Stimulated activated CD4-positive, alpha-beta T cell treated with anti-CD3 and anti-CD28 coated beads, Interleukin-4, amount 100 ng/mL, for 48 hours (primary cell): ENCODE data around the gene OR6M1.

Experiments
- DNase-seq, 2 donors: peaks; one replicate each; pipeline ENCODE4 v3.0.0-alpha.2; 2020; ENCODE audit warnings: low read depth in 2 of 2

Gene OR6M1

DNA sequence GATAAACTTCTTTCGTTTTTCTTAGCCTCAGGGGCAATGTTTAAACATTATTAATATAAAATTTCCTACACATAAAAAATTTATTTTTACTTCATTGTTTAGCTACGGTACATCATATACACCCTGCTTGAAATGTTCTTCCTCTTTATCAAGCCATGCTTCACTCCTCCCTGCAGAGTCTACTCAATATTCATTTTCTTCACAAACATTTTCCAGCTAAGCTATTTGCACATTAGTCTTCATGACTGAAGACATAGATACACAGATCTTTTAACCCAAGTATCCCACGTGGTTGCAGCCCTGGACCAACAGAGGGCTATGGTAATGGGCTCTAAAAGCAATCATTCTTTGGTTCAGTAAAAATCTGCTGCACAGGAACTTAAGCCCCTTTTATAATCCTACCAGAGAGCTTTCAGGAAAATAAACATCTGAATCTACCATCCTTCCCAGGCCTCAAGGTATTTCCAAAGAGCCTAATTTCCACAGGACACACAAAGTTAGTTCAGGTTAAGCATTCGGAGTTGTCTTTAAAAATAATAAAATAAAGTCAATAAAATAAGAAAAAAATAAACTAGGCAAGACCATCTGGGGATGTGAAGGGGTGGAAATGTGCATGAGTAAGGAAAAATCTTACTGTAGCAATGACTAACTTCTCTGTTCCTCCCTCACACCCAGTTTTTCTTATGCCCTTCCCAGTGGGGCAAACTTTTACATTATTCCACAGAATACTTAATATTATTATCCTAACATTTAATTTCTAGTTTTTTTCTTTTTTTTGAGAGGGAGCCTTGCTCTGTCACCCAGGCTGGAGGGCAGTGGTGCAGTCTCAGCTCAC lies 30.2 kb downstream of the OR6M1 start:
- DNase-seq: no peak

DNA sequence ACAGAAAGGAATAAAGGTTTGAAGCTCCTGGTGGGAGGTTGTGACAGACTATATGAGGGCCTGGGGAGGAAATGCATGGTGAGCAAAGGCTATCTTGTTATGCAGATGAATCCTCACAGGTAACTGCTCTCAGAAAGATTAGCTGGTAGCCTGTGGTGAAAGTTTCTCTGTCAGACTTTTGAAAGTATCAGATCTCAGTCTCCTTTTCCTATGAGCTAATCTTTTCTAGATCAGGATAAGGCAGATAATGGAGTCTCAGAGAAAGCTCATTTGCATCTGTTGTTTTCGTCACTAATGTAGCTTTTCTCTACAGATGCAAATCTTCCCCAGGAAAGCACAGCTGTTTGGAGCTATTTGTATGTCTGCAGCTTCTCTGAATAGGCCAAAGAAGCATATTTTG lies 30.9 kb downstream of the OR6M1 start:
- DNase-seq: no peak

DNA sequence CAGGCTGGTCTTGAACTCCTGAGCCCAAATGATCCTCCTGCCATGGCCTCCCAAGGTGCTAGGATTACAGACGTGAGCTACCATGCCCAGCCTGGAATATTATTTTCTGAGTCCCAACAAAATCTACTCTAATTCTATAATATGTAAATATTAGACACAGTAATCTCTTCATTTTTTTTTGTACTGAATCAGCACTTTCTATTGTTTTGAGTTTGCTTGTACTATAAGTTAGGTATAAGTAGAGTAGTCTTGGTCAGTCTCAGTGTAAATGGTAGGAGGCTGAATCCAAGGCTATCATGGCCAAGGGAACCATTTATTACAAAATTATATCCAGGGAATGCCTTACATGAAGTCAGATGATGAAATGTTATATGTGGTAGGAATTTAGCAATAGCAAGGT lies 32.2 kb downstream of the OR6M1 start:
- DNase-seq: no peak

GRCh38 chr11:123773026-123773425 lies 33.1 kb downstream of the OR6M1 start:
- no peak for DNase-seq

- no peak for DNase-seq
Observed at GRCh38 chr11:123771664-123772063, 34.5 kb downstream of the OR6M1 start.

DNA sequence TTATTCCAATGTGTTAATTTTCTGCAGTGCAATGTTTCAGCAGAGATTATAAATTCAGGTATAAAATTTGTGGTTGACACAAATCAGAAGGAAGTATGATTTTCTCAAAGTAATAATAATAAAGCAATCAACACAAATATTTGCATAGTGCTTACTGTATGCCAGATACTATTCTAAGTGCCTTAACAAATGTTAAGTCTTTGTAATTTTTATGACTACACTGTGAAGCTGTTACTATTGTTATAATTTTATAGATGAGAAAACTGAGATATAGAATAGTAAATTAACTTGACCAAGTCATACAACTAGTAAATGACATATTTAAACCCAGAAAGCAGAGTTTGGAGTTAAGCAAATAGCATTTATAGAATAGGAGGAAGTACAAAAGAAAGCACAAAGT lies 35.4 kb downstream of the OR6M1 start:
- DNase-seq: no peak

DNA sequence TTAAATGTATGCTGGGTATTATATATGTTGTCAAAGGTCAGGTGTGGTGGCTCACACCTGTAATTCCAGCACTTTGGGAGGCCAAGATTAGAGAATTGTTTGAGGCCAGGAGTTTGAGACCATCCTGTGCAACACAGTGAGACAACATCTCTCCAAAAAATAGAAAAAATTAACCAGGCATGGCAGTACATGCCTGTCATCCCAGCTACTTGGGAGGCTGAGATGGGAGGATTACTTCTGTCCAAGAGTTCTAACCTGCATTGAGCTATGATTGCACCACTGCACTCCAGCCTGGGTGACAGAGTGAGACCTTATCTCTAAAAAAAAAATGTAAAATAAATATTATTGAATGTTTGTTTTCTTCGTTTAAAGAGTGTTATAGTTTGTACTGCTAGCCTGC lies 40.5 kb downstream of the OR6M1 start:
- no peak for DNase-seq

DNA sequence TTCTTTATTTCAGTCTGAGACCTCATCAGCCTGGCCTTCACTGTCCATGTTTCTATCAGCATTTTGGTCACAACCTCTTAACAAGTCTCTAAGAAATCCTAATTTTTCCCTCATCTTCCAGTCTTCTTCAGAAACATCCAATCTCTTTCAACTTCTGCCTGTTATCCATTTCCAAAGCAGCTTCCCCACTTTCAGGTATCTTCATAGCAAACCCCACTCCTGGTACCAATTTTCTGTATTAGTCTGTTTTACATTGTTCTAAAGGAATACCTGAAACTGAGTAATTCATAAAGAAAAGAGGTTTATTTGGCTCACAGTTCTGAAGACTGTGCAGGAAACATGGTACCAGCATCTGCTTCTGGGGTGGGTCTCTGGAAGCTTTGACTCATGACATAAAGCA lies 43.7 kb downstream of the OR6M1 start:
- no peak for DNase-seq

- DNase-seq: no peak
Observed at GRCh38 chr11:123760894-123761293, 45.3 kb downstream of the OR6M1 start.

DNA sequence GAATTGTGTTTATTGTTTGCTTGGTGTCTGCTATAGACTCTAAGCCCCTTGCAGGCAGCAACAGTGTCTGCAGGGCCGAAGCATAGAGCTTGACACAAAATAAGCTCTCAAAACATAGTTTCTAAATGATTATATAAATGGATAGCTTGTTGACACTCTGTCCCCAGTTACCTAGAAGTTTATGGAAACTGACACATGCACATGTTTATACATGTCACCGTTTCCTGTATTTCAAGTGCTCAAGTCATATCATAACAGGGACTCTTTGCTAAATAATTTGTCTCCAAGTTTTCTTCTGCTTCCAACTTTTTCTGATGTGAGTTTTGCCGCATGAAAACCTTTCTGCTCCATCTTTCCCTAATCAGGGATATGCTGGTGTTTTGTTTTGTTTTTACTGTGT lies 48.2 kb downstream of the OR6M1 start:
- DNase-seq: no peak

DNA sequence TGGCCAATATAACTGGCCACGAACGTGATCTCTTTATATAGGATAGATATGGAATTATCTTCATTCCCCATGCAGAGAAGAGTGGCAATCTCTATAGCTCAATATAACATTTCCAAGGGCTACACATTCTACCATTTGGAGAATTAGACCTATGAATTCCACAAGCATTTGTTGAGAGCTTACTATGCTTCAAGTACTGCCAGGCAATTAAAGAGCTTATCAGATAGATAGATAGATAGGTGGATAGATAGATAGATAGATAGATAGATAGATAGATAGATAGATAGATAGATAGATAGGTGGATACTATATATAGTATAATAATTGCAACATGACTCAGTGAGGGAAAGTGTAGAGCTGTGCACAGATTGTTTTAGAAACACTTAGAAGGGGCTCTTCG lies 50.3 kb downstream of the OR6M1 start:
- DNase-seq: no peak
